Neuron (in vitro differentiated cells): ENCODE measurements around the gene OR2AK2.
"Not testable (repeated sequence)": the region's sequence is repeated elsewhere in the genome, so short reads cannot be mapped to it uniquely, and the experiment has no call there.

Experiments used
- H2AFZ ChIP-seq: one replicate; pipeline ENCODE4 v1.6.1; 2013; ENCODE audit warnings: low read depth, mild to moderate bottlenecking, inconsistent platforms, low read length, moderate library complexity
- H3K27me3 ChIP-seq: one replicate; pipeline ENCODE4 v1.6.1; 2013; ENCODE audit warnings: low read length; ENCODE audit not compliant: insufficient read depth
- H3K36me3 ChIP-seq: one replicate; pipeline ENCODE4 v1.6.1; 2013; ENCODE audit warnings: low read length; ENCODE audit not compliant: insufficient read depth
- H3K4me1 ChIP-seq: one replicate; pipeline ENCODE4 v1.6.1; 2013; ENCODE audit warnings: low read length; ENCODE audit not compliant: insufficient read depth
- H3K4me3 ChIP-seq: 2 replicates; pipeline ENCODE4 v1.5.1; 2013; ENCODE audit warnings: mild to moderate bottlenecking, low read length, moderate library complexity
- H3K9me3 ChIP-seq: one replicate; pipeline ENCODE4 v1.6.1; 2013; ENCODE audit warnings: low read length

The OR2AK2 gene

GRCh38 chr1:247964933-247965332 lies at the start of gene OR2AK2:
Gene OR2AK2, plus strand, starts transcription at chr1:247965233. Its CDS starts 144 bp downstream, at chr1:247965377.
- H2AFZ ChIP-seq, result no peak within 1 kb of the TSS
- H3K9me3 ChIP-seq, result no peaks in the 10 kb centered on the region
- no peaks in the 10 kb centered on the region for H3K27me3 ChIP-seq
- H3K36me3 ChIP-seq, result no peaks in the 10 kb centered on the region
- H3K4me3 ChIP-seq, result no peak within 1 kb of the TSS
- H3K4me1 ChIP-seq, result no peaks in the 10 kb centered on the region

- H3K36me3 ChIP-seq, result no peaks in the 10 kb centered on the region
- H3K4me3 ChIP-seq, result no peak within 1 kb of the TSS
- H3K27me3 ChIP-seq, result no peaks in the 10 kb centered on the region
- no peaks in the 10 kb centered on the region for H3K9me3 ChIP-seq
- H2AFZ ChIP-seq, result no peak within 1 kb of the TSS
- H3K4me1 ChIP-seq, result no peaks in the 10 kb centered on the region
Measured at GRCh38 chr1:247919952-247920351, 45.1 kb upstream of the OR2AK2 start, which contains the start of gene OR2T8. Gene OR2T8, plus strand, starts transcription at chr1:247920252. Its CDS starts 766 bp downstream, at chr1:247921018.

GRCh38 chr1:247923941-247924340 lies 41.1 kb upstream of the OR2AK2 start:
- Histone ChIP-seq H2AFZ (no peak overlapping the region), H3K4me1 (no peaks in the 10 kb centered on the region), H3K36me3 (no peaks in the 10 kb centered on the region), H3K9me3 (no peaks in the 10 kb centered on the region), H3K4me3 (no peak overlapping the region), H3K27me3 (no peaks in the 10 kb centered on the region)

GRCh38 chr1:247924868-247925267 lies 40.2 kb upstream of the OR2AK2 start, which contains the start of gene OR2AJ1:
Gene OR2AJ1, plus strand, starts transcription at chr1:247924889. Its CDS starts 8,880 bp downstream, at chr1:247933769.
- no peaks in the 10 kb centered on the region for H3K9me3 ChIP-seq
- no peaks in the 10 kb centered on the region for H3K4me1 ChIP-seq
- no peak within 1 kb of the TSS for H3K4me3 ChIP-seq
- no peaks in the 10 kb centered on the region for H3K27me3 ChIP-seq
- no peak within 1 kb of the TSS for H2AFZ ChIP-seq
- no peaks in the 10 kb centered on the region for H3K36me3 ChIP-seq

GRCh38 chr1:247933989-247934388 lies 31.0 kb upstream of the OR2AK2 start:
- no peaks in the 10 kb centered on the region for H3K36me3 ChIP-seq
- H2AFZ ChIP-seq, result no peak overlapping the region
- no peaks in the 10 kb centered on the region for H3K9me3 ChIP-seq
- no peaks in the 10 kb centered on the region for H3K27me3 ChIP-seq
- no peak overlapping the region for H3K4me3 ChIP-seq
- H3K4me1 ChIP-seq, result no peaks in the 10 kb centered on the region

GRCh38 chr1:247935781-247936180 lies 29.3 kb upstream of the OR2AK2 start:
- Histone ChIP-seq H3K36me3 (no peaks in the 10 kb centered on the region), H3K9me3 (no peaks in the 10 kb centered on the region), H3K4me1 (no peaks in the 10 kb centered on the region), H2AFZ (no peak overlapping the region), H3K27me3 (no peaks in the 10 kb centered on the region), H3K4me3 (no peak overlapping the region)

GRCh38 chr1:247936415-247936814 lies 28.6 kb upstream of the OR2AK2 start:
- Histone ChIP-seq H3K4me1 (no peaks in the 10 kb centered on the region), H3K9me3 (no peaks in the 10 kb centered on the region), H2AFZ (no peak overlapping the region), H3K4me3 (no peak overlapping the region), H3K36me3 (no peaks in the 10 kb centered on the region), H3K27me3 (no peaks in the 10 kb centered on the region)

GRCh38 chr1:247936965-247937734 lies 27.9 kb upstream of the OR2AK2 start:
- H3K4me1 ChIP-seq, H2AFZ ChIP-seq, H3K4me3 ChIP-seq, H3K27me3 ChIP-seq, H3K9me3 ChIP-seq, H3K36me3 ChIP-seq: not testable (repeated sequence)

- no peak overlapping the region for H2AFZ ChIP-seq
- no peaks in the 10 kb centered on the region for H3K27me3 ChIP-seq
- no peaks in the 10 kb centered on the region for H3K36me3 ChIP-seq
- H3K4me3 ChIP-seq, result no peak overlapping the region
- no peaks in the 10 kb centered on the region for H3K9me3 ChIP-seq
- no peaks in the 10 kb centered on the region for H3K4me1 ChIP-seq
Measured at GRCh38 chr1:247942624-247943023, 22.4 kb upstream of the OR2AK2 start.

GRCh38 chr1:247948558-247948957 lies 16.5 kb upstream of the OR2AK2 start, which contains the start of gene OR2L8:
Gene OR2L8, plus strand, starts transcription at chr1:247948858. Its CDS starts 0 bp downstream, at chr1:247948858.
- no peaks in the 10 kb centered on the region for H3K9me3 ChIP-seq
- H3K4me1 ChIP-seq, result no peaks in the 10 kb centered on the region
- H3K27me3 ChIP-seq, result no peaks in the 10 kb centered on the region
- no peaks in the 10 kb centered on the region for H3K36me3 ChIP-seq
- H2AFZ ChIP-seq, result no peak within 1 kb of the TSS
- no peak within 1 kb of the TSS for H3K4me3 ChIP-seq

- Histone ChIP-seq H3K4me1 (no peaks in the 10 kb centered on the region), H3K9me3 (no peaks in the 10 kb centered on the region), H2AFZ (no peak overlapping the region), H3K4me3 (no peak overlapping the region), H3K27me3 (no peaks in the 10 kb centered on the region), H3K36me3 (no peaks in the 10 kb centered on the region)
Measured at GRCh38 chr1:247953408-247953807, 11.6 kb upstream of the OR2AK2 start.

GRCh38 chr1:247961791-247962190 lies 3.2 kb upstream of the OR2AK2 start:
- Histone ChIP-seq H3K4me1 (no peaks in the 10 kb centered on the region), H3K36me3 (no peaks in the 10 kb centered on the region), H3K27me3 (no peaks in the 10 kb centered on the region)

GRCh38 chr1:247962911-247963588 lies 2.0 kb upstream of the OR2AK2 start:
- no peaks in the 10 kb centered on the region for H3K9me3 ChIP-seq
- no peak overlapping the region for H2AFZ ChIP-seq
- no peaks in the 10 kb centered on the region for H3K4me1 ChIP-seq
- H3K36me3 ChIP-seq, result no peaks in the 10 kb centered on the region
- no peak overlapping the region for H3K4me3 ChIP-seq
- H3K27me3 ChIP-seq, result no peaks in the 10 kb centered on the region

More at GRCh38 chr1:247961791-247962190, 3.2 kb upstream of the OR2AK2 start:
- Histone ChIP-seq H3K4me3 (no peak overlapping the region), H3K9me3 (no peaks in the 10 kb centered on the region), H2AFZ (no peak overlapping the region)
